Measurements from ENCODE around the gene CASZ1.
A peak's percentile ranks its signal among the peaks of the same experiment; 100 is the strongest.

CASZ1 gene

DNA sequence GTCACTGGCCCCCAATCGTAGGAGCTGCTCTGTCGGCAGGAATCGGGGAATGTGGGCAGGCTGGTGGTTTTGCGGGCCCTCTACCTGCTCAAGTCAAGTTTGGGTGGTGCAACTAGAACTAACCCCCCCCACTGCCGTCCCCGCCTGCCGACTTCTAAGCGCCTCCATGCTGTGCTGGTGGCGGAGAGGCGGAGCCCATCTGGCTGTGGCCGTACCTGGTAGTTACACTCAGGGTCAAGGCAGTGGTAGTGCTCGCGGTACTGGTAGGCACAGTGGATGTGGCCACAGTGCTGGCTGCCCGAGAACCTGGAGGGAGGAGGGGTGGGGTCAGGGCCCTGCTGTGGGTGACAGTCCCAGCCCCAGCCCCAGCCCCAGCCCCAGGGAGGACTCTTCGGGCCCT is 140.0 kb downstream of the CASZ1 start:
- H3K9me3 Mint-ChIP-seq, result no peaks in the 10 kb centered on the region
- peaks cover 25 to 42% of the 10 kb centered on the region in 2 donors for H3K36me3 Mint-ChIP-seq
- H3K4me3 Mint-ChIP-seq, result no peak overlapping the region
- H3K27me3 Mint-ChIP-seq, result no peaks in the 10 kb centered on the region
- H3K27ac Mint-ChIP-seq, result no peak overlapping the region
- H3K4me1 Mint-ChIP-seq, result no peaks in the 10 kb centered on the region
- no peak for ATAC-seq (replicated peaks)
- no peak for DNase-seq

DNA sequence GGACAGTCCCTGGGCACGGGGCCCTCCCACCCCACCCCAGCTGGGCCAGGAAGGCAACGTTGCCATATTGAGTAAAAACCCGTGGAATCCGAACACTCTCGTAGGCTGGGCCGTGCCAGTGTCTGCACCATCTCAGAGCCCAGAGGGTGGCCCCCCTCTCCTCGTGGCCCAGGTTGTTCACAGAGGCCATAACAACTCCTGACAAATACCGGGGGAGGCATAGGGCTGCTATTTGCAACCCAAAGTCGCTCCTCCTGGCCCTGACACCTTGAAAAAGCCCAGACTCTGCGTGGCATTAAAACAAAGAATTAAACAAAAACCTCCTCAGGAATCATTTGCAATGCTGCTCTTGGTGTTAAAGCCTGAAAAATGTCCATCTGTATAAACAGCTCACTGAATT is 141.4 kb downstream of the CASZ1 start:
- H3K36me3 Mint-ChIP-seq, result peaks cover 25 to 42% of the 10 kb centered on the region in 2 donors
- DNase-seq, result no peak
- H3K9me3 Mint-ChIP-seq, result no peaks in the 10 kb centered on the region
- no peak overlapping the region for H3K4me3 Mint-ChIP-seq
- ATAC-seq (replicated peaks), result no peak
- H3K27ac Mint-ChIP-seq, result no peak overlapping the region
- no peaks in the 10 kb centered on the region for H3K27me3 Mint-ChIP-seq
- H3K4me1 Mint-ChIP-seq, result no peaks in the 10 kb centered on the region

GRCh38 chr1:10653370-10654125 is 142.9 kb downstream of the CASZ1 start:
- peaks cover 18 to 36% of the 10 kb centered on the region in 2 donors for H3K36me3 Mint-ChIP-seq
- no peaks in the 10 kb centered on the region for H3K9me3 Mint-ChIP-seq
- no peaks in the 10 kb centered on the region for H3K27me3 Mint-ChIP-seq
- no peak for ATAC-seq (replicated peaks)
- no peaks in the 10 kb centered on the region for H3K4me1 Mint-ChIP-seq
- peak overlapping the region; percentile 22 for H3K27ac Mint-ChIP-seq
- no peak overlapping the region for H3K4me3 Mint-ChIP-seq
- no peak for DNase-seq

DNA sequence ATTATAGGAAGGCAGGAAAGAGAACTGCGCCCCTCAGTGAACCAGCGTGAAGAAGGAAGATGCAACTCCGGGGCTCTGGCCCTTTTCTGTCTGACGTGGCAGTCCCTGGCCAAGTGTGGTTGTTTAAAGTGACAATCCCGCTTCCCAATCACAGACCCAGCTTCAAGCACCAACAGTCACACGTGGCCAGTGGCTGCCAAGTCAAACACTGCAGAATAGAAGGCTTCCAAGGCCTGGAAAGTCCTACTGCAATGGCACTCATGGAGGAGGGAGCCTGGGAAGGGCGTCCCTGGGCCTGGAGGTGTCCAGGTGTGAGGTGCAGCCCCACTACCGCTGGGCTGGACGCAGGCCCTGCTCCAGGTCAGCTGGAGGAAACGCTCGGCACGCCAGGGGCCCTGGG is 143.8 kb downstream of the CASZ1 start:
- H3K9me3 Mint-ChIP-seq, result no peaks in the 10 kb centered on the region
- H3K36me3 Mint-ChIP-seq, result peaks cover 18 to 36% of the 10 kb centered on the region in 2 donors
- ATAC-seq (replicated peaks), result no peak
- no peak for DNase-seq
- H3K27ac Mint-ChIP-seq, result no peak overlapping the region
- H3K4me1 Mint-ChIP-seq, result no peaks in the 10 kb centered on the region
- no peak overlapping the region for H3K4me3 Mint-ChIP-seq
- H3K27me3 Mint-ChIP-seq, result no peaks in the 10 kb centered on the region

GRCh38 chr1:10651793-10652192 is 144.7 kb downstream of the CASZ1 start:
- Mint-ChIP-seq H3K4me3 (no peak overlapping the region), H3K27ac (no peak overlapping the region), H3K27me3 (no peaks in the 10 kb centered on the region), H3K9me3 (no peaks in the 10 kb centered on the region), H3K36me3 (peaks cover 18 to 33% of the 10 kb centered on the region in 2 donors), H3K4me1 (no peaks in the 10 kb centered on the region)
- no peak for DNase-seq
- peak in 1 of 2 donors; percentile 25 for ATAC-seq (replicated peaks)

GRCh38 chr1:10651389-10651766 is 145.1 kb downstream of the CASZ1 start:
- ATAC-seq (replicated peaks), result no peak
- Mint-ChIP-seq H3K27me3 (no peaks in the 10 kb centered on the region), H3K4me1 (no peaks in the 10 kb centered on the region), H3K9me3 (no peaks in the 10 kb centered on the region), H3K36me3 (peaks cover 20 to 33% of the 10 kb centered on the region in 2 donors), H3K27ac (no peak overlapping the region), H3K4me3 (no peak overlapping the region)
- DNase-seq, result no peak

DNA sequence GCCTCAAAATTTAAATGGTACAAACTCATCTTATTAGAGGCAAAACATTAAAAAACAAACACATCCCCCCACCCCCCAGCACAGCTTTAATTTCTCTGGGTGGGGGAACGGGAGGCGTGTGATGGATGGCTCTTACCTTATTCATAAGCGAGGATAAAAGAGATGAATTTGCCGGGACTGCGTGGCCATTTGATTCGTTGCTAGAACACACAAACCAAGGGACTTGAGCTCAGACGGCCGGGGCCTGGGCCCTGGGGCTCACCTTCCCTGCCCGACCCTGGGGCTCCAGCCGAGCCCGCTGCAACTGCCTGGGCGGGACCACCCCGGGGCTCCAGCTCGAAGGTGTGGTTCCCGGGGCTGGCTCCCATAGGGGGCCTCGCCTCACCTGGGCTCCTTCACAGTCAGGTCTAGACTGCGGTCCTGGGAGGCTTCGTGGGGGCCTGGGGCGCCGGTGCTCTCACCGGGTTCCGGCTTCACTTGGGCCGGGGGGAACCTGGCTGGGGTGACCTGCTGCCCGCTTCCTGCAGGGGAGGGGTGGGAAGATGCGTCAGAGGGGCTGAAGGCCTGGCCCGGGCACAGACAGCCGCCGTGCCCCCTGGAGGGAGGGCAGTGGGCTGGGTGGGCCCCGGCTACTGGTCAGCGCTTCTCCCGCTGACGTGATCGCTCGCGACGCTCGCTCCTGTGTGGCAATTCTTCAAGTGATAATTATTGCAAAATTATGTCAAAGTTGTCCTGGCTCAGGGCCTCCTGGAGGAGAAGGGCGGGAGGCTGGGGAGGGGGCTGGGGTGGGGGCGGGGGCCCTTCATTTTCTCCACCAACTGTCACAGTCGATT is 145.7 kb downstream of the CASZ1 start:
- H3K9me3 Mint-ChIP-seq, result no peaks in the 10 kb centered on the region
- H3K36me3 Mint-ChIP-seq, result peaks cover 20 to 33% of the 10 kb centered on the region in 2 donors
- H3K4me3 Mint-ChIP-seq, result no peak overlapping the region
- H3K27ac Mint-ChIP-seq, result no peak overlapping the region
- no peaks in the 10 kb centered on the region for H3K4me1 Mint-ChIP-seq
- ATAC-seq (replicated peaks) (no peak), DNase-seq (no peak)
- H3K27me3 Mint-ChIP-seq, result no peaks in the 10 kb centered on the region

DNA sequence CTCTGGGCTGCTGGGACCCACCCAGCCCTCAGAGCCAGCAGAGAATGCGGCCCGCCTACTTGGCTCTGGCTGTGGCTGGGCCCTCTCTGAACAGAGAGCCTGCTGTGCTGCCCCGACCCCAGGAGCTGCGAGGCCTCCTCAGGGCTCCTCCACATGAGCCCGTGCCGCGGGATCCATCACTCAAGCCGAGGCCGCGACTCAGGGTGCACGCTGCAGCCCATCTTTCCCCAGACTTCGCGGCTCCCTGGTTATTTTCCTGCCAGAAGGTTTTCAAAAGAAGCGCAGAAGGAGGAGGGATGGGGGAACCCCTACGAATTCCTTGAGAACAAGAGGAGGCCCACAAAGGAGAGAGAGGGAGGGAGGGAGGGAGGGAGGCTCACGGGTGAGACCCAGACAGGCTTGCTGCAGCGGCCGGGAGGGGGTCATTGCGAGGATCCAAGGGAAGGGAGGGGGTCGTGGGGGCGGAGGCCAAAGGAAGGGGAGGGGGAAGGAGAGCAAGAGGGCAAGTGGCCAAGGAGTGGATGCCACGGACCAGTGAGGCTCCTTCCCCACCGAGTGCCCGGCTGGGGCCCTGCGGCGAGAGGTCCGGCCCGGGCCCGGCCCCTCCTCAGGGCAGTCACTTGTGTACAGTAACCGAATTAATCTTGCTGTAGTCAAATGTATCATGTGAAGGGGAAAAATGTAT is 146.8 kb downstream of the CASZ1 start:
- DNase-seq (no peak), ATAC-seq (replicated peaks) (no peak)
- Mint-ChIP-seq H3K36me3 (peaks cover 24 to 36% of the 10 kb centered on the region in 2 donors), H3K4me1 (no peaks in the 10 kb centered on the region), H3K9me3 (no peaks in the 10 kb centered on the region), H3K27ac (no peak overlapping the region), H3K27me3 (no peaks in the 10 kb centered on the region), H3K4me3 (no peak overlapping the region)

GRCh38 chr1:10648689-10649516 is 147.5 kb downstream of the CASZ1 start:
- Mint-ChIP-seq H3K27me3 (no peaks in the 10 kb centered on the region), H3K9me3 (no peaks in the 10 kb centered on the region), H3K27ac (no peak overlapping the region), H3K36me3 (peaks cover 23 to 29% of the 10 kb centered on the region in 2 donors), H3K4me3 (no peak overlapping the region), H3K4me1 (no peaks in the 10 kb centered on the region)
- DNase-seq (no peak), ATAC-seq (replicated peaks) (no peak)

DNA sequence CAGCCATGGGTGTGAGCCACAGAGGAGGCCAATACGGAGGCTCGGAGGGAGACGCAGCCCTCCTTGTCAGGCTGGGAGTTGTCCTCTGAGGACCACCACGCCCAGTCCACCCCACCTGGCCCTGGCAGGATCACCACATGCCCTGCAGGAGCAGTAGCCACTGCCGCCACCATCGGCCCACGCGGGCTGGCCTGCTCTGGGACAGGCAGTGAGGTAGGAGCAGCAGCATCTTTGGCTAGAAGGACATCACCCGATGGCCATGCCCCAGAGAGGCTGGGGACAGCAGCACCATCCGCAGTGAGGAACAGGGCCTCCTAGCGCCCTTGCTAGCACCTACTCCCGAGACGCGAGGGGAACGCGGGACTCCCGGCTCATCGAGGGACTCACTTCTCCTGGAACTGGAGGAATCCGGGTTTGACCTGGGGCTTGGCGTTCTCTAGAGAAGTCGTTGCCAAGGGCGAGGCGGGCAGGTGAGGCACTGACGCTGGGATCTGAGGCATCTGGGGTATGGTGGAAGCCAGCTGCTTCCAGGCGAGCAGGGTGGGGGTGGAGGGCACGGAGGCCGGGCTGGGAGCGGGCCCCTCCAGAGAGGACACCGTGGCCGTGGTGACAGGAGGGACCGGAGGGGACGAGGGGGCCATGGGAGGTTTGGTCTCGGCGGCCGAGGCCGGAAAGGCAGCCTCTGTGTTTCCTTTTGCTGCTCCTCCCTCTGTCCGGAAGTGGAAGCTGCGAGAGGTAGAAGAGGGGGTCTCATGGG is 148.9 kb downstream of the CASZ1 start:
- Mint-ChIP-seq H3K27ac (no peak overlapping the region), H3K36me3 (peaks cover 17 to 23% of the 10 kb centered on the region in 2 donors), H3K4me3 (no peak overlapping the region), H3K4me1 (no peaks in the 10 kb centered on the region), H3K27me3 (no peaks in the 10 kb centered on the region), H3K9me3 (no peaks in the 10 kb centered on the region)
- ATAC-seq (replicated peaks) (no peak), DNase-seq (no peak)

DNA sequence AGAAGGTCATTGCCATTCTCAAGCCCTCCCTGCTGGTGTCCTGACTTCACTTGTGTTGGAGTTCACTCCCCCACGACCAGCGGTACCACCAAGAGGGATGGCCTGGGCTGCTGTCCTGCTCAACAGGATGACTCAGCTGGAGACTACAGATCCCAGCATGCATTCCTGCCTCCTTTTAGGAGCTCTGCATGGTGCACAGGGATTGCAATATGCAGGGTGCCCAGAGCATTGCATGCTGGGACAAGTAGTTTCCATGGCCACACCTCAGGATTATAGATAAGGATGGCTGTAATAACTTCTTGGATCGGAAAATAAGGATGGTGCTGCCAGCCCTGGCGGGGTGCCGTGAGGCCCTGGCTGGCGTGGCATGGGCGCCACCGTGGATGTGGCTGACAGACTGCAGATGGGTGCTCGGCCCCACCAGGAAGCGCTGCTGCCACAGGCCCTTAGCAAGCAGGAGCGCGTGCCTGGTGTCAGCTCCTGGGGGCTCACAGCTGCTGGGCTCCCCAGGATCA is 150.0 kb downstream of the CASZ1 start:
- DNase-seq (no peak), ATAC-seq (replicated peaks) (peak in 1 of 2 donors; percentile 31)
- Mint-ChIP-seq H3K9me3 (no peaks in the 10 kb centered on the region), H3K36me3 (peaks cover 22 to 27% of the 10 kb centered on the region in 2 donors), H3K4me1 (no peaks in the 10 kb centered on the region), H3K27me3 (no peaks in the 10 kb centered on the region), H3K4me3 (no peak overlapping the region), H3K27ac (no peak overlapping the region)

- DNase-seq (no peak), ATAC-seq (replicated peaks) (no peak)
- Mint-ChIP-seq H3K9me3 (no peaks in the 10 kb centered on the region), H3K4me3 (no peak overlapping the region), H3K4me1 (no peaks in the 10 kb centered on the region), H3K27ac (no peak overlapping the region), H3K36me3 (peaks cover 31 to 39% of the 10 kb centered on the region in 2 donors), H3K27me3 (no peaks in the 10 kb centered on the region)
Observed at GRCh38 chr1:10644307-10645128, 151.9 kb downstream of the CASZ1 start.
